Ascending aorta (tissue), 2 donors: ENCODE results near the gene NAB1. TPM values are rescaled to one million over a fixed set of nuclear protein-coding genes. Genes with fewer than 3 reads are reported as not detected.

ENCODE experiments used
- DNase-seq, 2 donors: peaks; one replicate each; pipeline ENCODE4 v3.0.0-alpha.2; 2019; ENCODE audit warnings: low spot score in 2 of 2
- H3K27ac ChIP-seq, 2 donors: fragments of 200-600 bp; sonication (generic); one replicate each; pipeline ENCODE4 v1.5.1; 2016 to 2017; ENCODE audit warnings: mild to moderate bottlenecking in 1 of 2
- H3K27me3 ChIP-seq: fragments of 200-600 bp; sonication (generic); one replicate; pipeline ENCODE4 v1.5.1; 2017
- H3K36me3 ChIP-seq, 2 donors: fragments of 200-600 bp; sonication (generic); one replicate each; pipeline ENCODE4 v1.5.1; 2016
- H3K4me1 ChIP-seq, 2 donors: fragments of 200-600 bp; sonication (generic); one replicate each; pipeline ENCODE4 v1.5.1; 2016 to 2017; ENCODE audit warnings: mild to moderate bottlenecking in 1 of 2
- H3K4me3 ChIP-seq, 2 donors: fragments of 200-600 bp; sonication (generic); one replicate each; pipeline ENCODE4 v1.5.1; 2016 to 2017; ENCODE audit warnings: mild to moderate bottlenecking in 1 of 2
- H3K9me3 ChIP-seq, 2 donors: fragments of 200-600 bp; sonication (generic); one replicate each; pipeline ENCODE4 v1.5.1; 2016
- CTCF ChIP-seq, 3 experiments: fragments of 200-600 bp in 2 of 3; fragments of 450-650 bp in 1 of 3; sonication (generic) in 2 of 3; IDR thresholded peaks; one replicate each; pipeline ENCODE4 v1.5.1; 2016 to 2019; ENCODE audit warnings: antibody characterized with exemption in 3 of 3, mild to moderate bottlenecking in 1 of 3, moderate library complexity in 1 of 3
- intact Hi-C: fragments of 100-400 bp; cut with DNase I; formaldehyde crosslinking; loops from one replicate; pipeline ENCODE4 v1.15.1; 2023
- total RNA-seq: library from RNA; depleted of rRNA; stranded (reverse); fragments of >200 nt; gene quantifications from one replicate; pipeline ENCODE4 v1.1.0, GENCODE V29; 2016

Gene NAB1
- total RNA-seq, 1 donor from 2014 or later: 63.2 TPM

DNA sequence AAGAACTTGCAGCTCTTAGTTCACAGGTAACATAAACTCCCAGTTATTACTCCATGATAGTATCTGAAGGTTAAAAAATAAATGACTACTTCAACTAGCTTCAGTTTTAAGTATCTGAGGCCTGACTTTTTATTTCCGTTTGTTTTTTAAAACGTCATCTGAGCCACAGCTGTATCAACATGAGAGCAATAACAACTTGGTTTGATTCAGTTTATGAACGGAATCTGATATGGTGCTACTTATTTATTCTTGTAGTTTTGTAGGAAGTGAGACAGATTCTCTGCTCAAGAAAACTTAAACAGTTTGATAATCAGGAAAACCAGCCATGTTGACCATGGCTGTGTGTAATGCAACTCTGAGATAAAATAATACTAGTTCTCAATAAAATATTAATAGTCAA lies 34.9 kb downstream of the NAB1 start:
- H3K4me3 ChIP-seq: no peak overlapping the region
- intact Hi-C loops: no loop called here
- H3K27ac ChIP-seq: no peak overlapping the region
- DNase-seq: no peak
- TF ChIP-seq CTCF (IDR thresholded peaks at IDR 0.05): no peak
- peaks cover 0 to 10% of the 10 kb centered on the region in 2 donors for H3K4me1 ChIP-seq
- peaks cover 5 to 20% of the 10 kb centered on the region in 2 donors for H3K36me3 ChIP-seq
- H3K27me3 ChIP-seq: no peaks in the 10 kb centered on the region
- no peaks in the 10 kb centered on the region for H3K9me3 ChIP-seq

- Histone ChIP-seq H3K4me3 (no peak overlapping the region), H3K27me3 (no peaks in the 10 kb centered on the region), H3K36me3 (peaks cover 5 to 26% of the 10 kb centered on the region in 2 donors), H3K9me3 (no peaks in the 10 kb centered on the region), H3K4me1 (peaks cover 0 to 10% of the 10 kb centered on the region in 2 donors), H3K27ac (no peak overlapping the region)
- no peak for TF ChIP-seq CTCF (IDR thresholded peaks at IDR 0.05)
- no peak for DNase-seq
- intact Hi-C loops: no loop called here
Measured at GRCh38 chr2:190684931-190685330, 36.0 kb downstream of the NAB1 start.

DNA sequence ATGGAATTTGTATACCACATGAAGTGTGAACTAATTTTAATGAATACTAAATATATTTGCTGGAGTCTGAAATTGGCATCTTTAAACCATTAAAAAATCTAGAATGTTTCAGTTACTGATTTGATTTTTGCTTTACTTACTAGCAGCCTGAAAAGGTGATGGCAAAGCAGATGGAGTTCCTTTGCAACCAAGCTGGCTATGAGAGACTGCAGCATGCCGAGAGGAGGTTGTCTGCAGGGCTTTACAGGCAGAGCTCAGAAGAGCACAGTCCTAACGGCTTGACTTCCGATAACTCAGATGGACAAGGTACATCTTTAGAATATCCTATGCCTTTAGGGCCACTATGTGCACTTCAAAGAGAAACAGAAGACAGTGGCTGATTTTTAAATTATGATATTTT lies 36.5 kb downstream of the NAB1 start:
- DNase-seq: no peak
- intact Hi-C loops: no loop called here
- no peak for TF ChIP-seq CTCF (IDR thresholded peaks at IDR 0.05)

DNA sequence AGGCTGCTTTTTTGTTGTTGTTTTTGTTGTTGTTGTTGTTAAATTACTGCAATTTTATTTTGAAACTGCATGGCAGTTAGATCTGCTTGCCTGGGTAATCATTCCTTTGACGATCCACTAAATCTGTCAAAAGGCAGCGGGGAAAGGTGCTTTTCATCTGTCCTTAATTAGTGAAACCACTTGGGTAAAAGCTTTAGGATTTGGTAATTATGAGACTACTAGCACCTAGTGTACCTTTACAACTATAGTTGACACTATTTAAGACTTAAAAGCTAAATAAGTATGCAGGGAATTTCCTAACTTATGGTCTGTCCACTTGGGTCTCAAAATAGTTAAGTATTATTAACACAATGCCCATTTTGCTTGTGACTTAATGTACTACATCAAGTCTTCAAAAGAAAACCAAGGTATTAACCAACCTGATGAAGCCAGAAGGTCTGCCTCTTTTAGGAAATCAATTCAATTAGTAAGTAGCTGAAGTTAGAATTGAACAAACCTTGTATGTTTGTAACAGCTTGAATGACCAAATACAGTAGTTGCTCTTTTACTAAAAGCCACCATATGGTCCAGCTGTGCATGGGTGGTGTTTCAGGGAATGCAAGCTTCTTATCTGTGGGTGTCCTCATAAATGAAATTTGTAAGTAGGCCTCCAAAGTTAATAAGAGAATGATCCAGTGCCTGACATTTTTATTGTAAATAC lies 44.8 kb downstream of the NAB1 start:
- no peaks in the 10 kb centered on the region for H3K27me3 ChIP-seq
- no peak overlapping the region for H3K27ac ChIP-seq
- no peak overlapping the region for H3K4me3 ChIP-seq
- H3K36me3 ChIP-seq: peaks cover 0 to 24% of the 10 kb centered on the region in 2 donors
- no peaks in the 10 kb centered on the region for H3K4me1 ChIP-seq
- TF ChIP-seq CTCF (IDR thresholded peaks at IDR 0.05): no peak
- no peaks in the 10 kb centered on the region for H3K9me3 ChIP-seq
- no peak for DNase-seq
- intact Hi-C loops: no loop called here

More for the DNA sequence above, 36.5 kb downstream of the NAB1 start:
- Histone ChIP-seq H3K4me3 (no peak overlapping the region), H3K9me3 (no peaks in the 10 kb centered on the region), H3K36me3 (peaks cover 5 to 29% of the 10 kb centered on the region in 2 donors), H3K27me3 (no peaks in the 10 kb centered on the region), H3K4me1 (peaks cover 0 to 10% of the 10 kb centered on the region in 2 donors), H3K27ac (no peak overlapping the region)

DNA sequence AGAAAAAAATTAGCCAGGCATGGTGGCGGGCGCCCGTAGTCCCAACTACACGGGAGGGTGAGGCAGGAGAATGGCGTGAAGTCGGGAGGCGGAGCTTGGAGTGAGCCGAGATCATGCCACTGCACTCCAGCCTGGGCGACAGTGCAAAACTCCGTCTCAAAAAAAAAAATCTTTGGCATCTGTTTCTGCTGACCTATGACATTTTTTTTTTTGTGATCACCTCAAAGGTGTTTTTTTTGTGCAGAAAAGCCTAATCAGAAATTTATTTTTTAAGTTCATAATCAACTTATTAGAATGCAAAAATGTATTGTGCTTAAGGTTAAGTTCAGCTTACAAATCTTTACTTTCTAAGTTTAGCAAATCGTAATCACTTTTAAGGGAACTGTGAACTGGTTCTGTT lies 45.6 kb downstream of the NAB1 start:
- no peaks in the 10 kb centered on the region for H3K4me1 ChIP-seq
- H3K4me3 ChIP-seq: no peak overlapping the region
- H3K9me3 ChIP-seq: no peaks in the 10 kb centered on the region
- no peaks in the 10 kb centered on the region for H3K27me3 ChIP-seq
- intact Hi-C loops: no loop called here
- no peak for DNase-seq
- no peak overlapping the region for H3K27ac ChIP-seq
- TF ChIP-seq CTCF (IDR thresholded peaks at IDR 0.05): no peak
- peaks cover 0 to 18% of the 10 kb centered on the region in 2 donors for H3K36me3 ChIP-seq
